K562 (cell line): ENCODE measurements around the gene MCM5. TPM values are rescaled to one million over a fixed set of nuclear protein-coding genes. Genes with fewer than 3 reads are reported as not detected.

ENCODE experiments used
- ATAC-seq: fragments of 200-7000 bp; cut with Tn5 transposase; 3 replicates; pipeline ENCODE4 v1.9.1; 2020; ENCODE audit warnings: moderate library complexity
- BruUV-seq: library from RNA; stranded (reverse); fragments of 400-500 nt; replicated peaks from 2 replicates; lab custom pipeline; 2021; lab: Mats Ljungman, UMichigan
- CTCF ChIA-PET: fragments of 300-600 bp; formaldehyde crosslinking; extraction: SDS; loops from one replicate; lab custom pipeline; 2021; ENCODE audit warnings: low intra/inter-chr PET ratio; lab: Yijun Ruan, JAX
- POLR2A ChIA-PET: fragments of 300-600, 350-650 bp; sonication (Branson Sonifier 250); formaldehyde crosslinking; extraction: SDS; loops from one replicate; lab custom pipeline; 2021; ENCODE audit warnings: antibody characterized with exemption, inconsistent platforms; lab: Yijun Ruan, JAX
- DNase-seq, 4 experiments: peaks; one replicate each; pipeline versions ENCODE4 v3.0.0 to v3.0.0-alpha.2; 2011 to 2018; ENCODE audit warnings: low spot score in 3 of 4, mixed read lengths in 3 of 4; ENCODE audit errors: extremely low read depth in 1 of 4
- FAIRE-seq: peaks from 2 replicates; lab custom pipeline; 2011; peaks lifted over from hg19 to GRCh38; lab: Jason Lieb, UNC
- H2AFZ ChIP-seq: 2 replicates; pipeline ENCODE4 v1.6.0; 2011; ENCODE audit warnings: low read depth, low read length, control low read depth, inconsistent platforms
- H3K27ac ChIP-seq: fragments of 200-600 bp; 3 replicates; pipeline ENCODE4 v1.8.0; 2011; ENCODE audit warnings: low read depth, mild to moderate bottlenecking, control low read depth, inconsistent platforms, low read length, moderate library complexity, mixed read lengths; ENCODE audit errors: extremely low read depth
- H3K27me3 ChIP-seq, 2 experiments: fragments of 300-600 bp in 1 of 2; 2 replicates in 1 of 2; 3 replicates in 1 of 2; pipeline versions ENCODE4 v1.6.0 to v1.8.0; 2011; ENCODE audit warnings: inconsistent platforms in 2 of 2, low read length in 2 of 2, mild to moderate bottlenecking in 1 of 2, mixed read lengths in 1 of 2, moderate library complexity in 1 of 2; ENCODE audit not compliant: control insufficient read depth in 2 of 2, insufficient read depth in 2 of 2
- H3K36me3 ChIP-seq: fragments of 300-600 bp; 3 replicates; pipeline ENCODE4 v1.8.0; 2011; ENCODE audit warnings: mild to moderate bottlenecking, low read length, inconsistent platforms; ENCODE audit not compliant: control insufficient read depth, insufficient read depth
- H3K4me1 ChIP-seq, 2 experiments: fragments of 200-600 bp in 1 of 2; replicated peaks in 1 of 2; 2 replicates in 1 of 2; 3 replicates in 1 of 2; pipeline versions ENCODE4 v1.5.1 to v1.8.0; 2011; ENCODE audit warnings: inconsistent platforms in 2 of 2, low read length in 2 of 2, mild to moderate bottlenecking in 1 of 2, mixed read lengths in 1 of 2, moderate library complexity in 1 of 2; ENCODE audit not compliant: control insufficient read depth in 2 of 2, insufficient read depth in 2 of 2
- H3K4me2 ChIP-seq: 2 replicates; pipeline ENCODE4 v1.6.1; 2011; ENCODE audit warnings: low read length, control low read depth, inconsistent platforms, mixed read lengths; ENCODE audit not compliant: insufficient read depth
- H3K4me3 ChIP-seq: fragments of 200-600 bp; sonication (generic), shearing (Covaris generic); 2 replicates; pipeline ENCODE4 v1.5.1; 2016; ENCODE audit warnings: control low read depth, inconsistent platforms
- H3K79me2 ChIP-seq: fragments of 200-600 bp; 3 replicates; pipeline ENCODE4 v1.8.0; 2011; ENCODE audit warnings: low read length, inconsistent platforms; ENCODE audit not compliant: control insufficient read depth, insufficient read depth
- H3K9ac ChIP-seq, 2 experiments: 2 replicates each; pipeline versions ENCODE4 v1.6.0 to v1.6.1; 2011; ENCODE audit warnings: low read depth in 2 of 2, low read length in 2 of 2, control low read depth in 1 of 2, inconsistent platforms in 1 of 2, mild to moderate bottlenecking in 1 of 2, mixed read lengths in 1 of 2; ENCODE audit not compliant: insufficient read depth in 1 of 2
- H3K9me1 ChIP-seq: one replicate; pipeline ENCODE4 v1.6.0; 2011; ENCODE audit warnings: inconsistent platforms, mild to moderate bottlenecking, low read length, moderate library complexity; ENCODE audit not compliant: control insufficient read depth, insufficient read depth
- H3K9me3 ChIP-seq: replicated peaks from 2 replicates; pipeline ENCODE4 v1.5.1; 2011; ENCODE audit warnings: low read depth, low read length, inconsistent platforms; ENCODE audit not compliant: control insufficient read depth, insufficient read depth
- H4K20me1 ChIP-seq: replicated peaks from 2 replicates; pipeline ENCODE4 v1.6.1; 2011; ENCODE audit warnings: low read length, inconsistent platforms, mixed read lengths; ENCODE audit not compliant: control insufficient read depth, insufficient read depth
- LEF1 ChIP-seq: fragments of 450-650 bp; IDR thresholded peaks from 2 replicates; pipeline ENCODE4 v1.6.1; 2016; ENCODE audit warnings: mild to moderate bottlenecking
- MEF2D ChIP-seq: conservative IDR thresholded peaks from 2 replicates; pipeline ENCODE4 v1.6.1; 2016; ENCODE audit warnings: low read depth, missing genetic modification characterization, missing compliant biosample characterization
- RAD51 ChIP-seq: fragments of 450-650 bp; IDR thresholded peaks from 2 replicates; pipeline ENCODE4 v1.7.1; 2016; ENCODE audit warnings: low read depth, mild to moderate bottlenecking, borderline replicate concordance
- RUNX1 ChIP-seq: sonication (generic); IDR thresholded peaks from 2 replicates; pipeline ENCODE4 v1.6.1; 2016; ENCODE audit warnings: antibody characterized with exemption, low read depth
- SMARCA5 ChIP-seq: fragments of 450-650 bp; IDR thresholded peaks from 2 replicates; pipeline ENCODE4 v1.6.1; 2016
- SNRNP70 ChIP-seq: fragments of 200-400 bp; formaldehyde crosslinking; optimal IDR thresholded peaks from 2 replicates; pipeline ENCODE3; 2017; ENCODE audit warnings: low read depth, low read length
- TOE1 ChIP-seq, 2 experiments: fragments of 450-650 bp in 1 of 2; sonication (generic) in 1 of 2; formaldehyde crosslinking in 1 of 2; IDR thresholded peaks; 2 replicates each; pipeline versions ENCODE4 v1.7.1 to v1.8.0; 2016 to 2022; ENCODE audit warnings: borderline replicate concordance in 2 of 2, mild to moderate bottlenecking in 2 of 2, antibody characterized with exemption in 1 of 2, inconsistent platforms in 1 of 2, low read depth in 1 of 2, missing genetic modification reagents in 1 of 2, moderate library complexity in 1 of 2
- ZNF668 ChIP-seq: fragments of 250-450 bp; sonication (Bioruptor Pico); IDR thresholded peaks from 2 replicates; pipeline ENCODE4 v1.8.0; 2022; ENCODE audit warnings: mild to moderate bottlenecking, inconsistent platforms
- WGBS: fragments of 100-300 bp; shearing (Covaris generic); methylation state at CpG from one replicate; pipeline ENCODE4 v1.1.6; 2016; ENCODE audit warnings: low coverage, mixed read lengths; ENCODE audit not compliant: insufficient coverage; ENCODE audit errors: missing lambda C conversion rate; 5-methylcytosine and 5-hydroxymethylcytosine counted together
- in situ Hi-C: fragments of 300-500 bp; cut with MboI; formaldehyde crosslinking; loops from 4 replicates; pipeline ENCODE4 v1.15.0; 2018; ENCODE audit warnings: inconsistent platforms, mixed read lengths
- intact Hi-C: fragments of 100-400 bp; cut with micrococcal nuclease; formaldehyde crosslinking; loops from 2 replicates; pipeline ENCODE4 v1.14.2; 2022
- polyA plus RNA-seq, 8 experiments: library from polyadenylated mRNA; depleted of rRNA in 4 of 8; stranded (reverse) in 5 of 8; unstranded in 3 of 8; fragments of >200 nt; fragmentation: Nextera tagmentation in 2 of 8; fragmentation: Illumina TruSeq in 1 of 8; extraction: Ambion mirVana in 2 of 8; extraction: Trizol in 1 of 8; gene quantifications; 2 replicates each; pipeline versions ENCODE4 v1.2.1 to v1.2.3, GENCODE V29; 2011 to 2014; ENCODE audit warnings: inconsistent platforms in 1 of 8, missing spikeins in 1 of 8
- total RNA-seq, 7 experiments: library from RNA; depleted of rRNA in 6 of 7; stranded (reverse); fragments of >200 nt in 6 of 7; fragmentation: Illumina TruSeq in 2 of 7; extraction: Trizol in 2 of 7; gene quantifications; 2 replicates each; pipeline versions ENCODE4 v1.2.1 to v1.2.3, GENCODE V29; 2011 to 2021; ENCODE audit warnings: low replicate concordance in 1 of 7
- TF ChIP-seq, protein P1 (sequence below): sonication (generic); formaldehyde crosslinking; IDR thresholded peaks from 2 replicates; pipeline ENCODE4 v1.9.0; 2022; ENCODE audit warnings: mild to moderate bottlenecking, missing genetic modification reagents
- TF ChIP-seq, protein P2 (sequence below): fragments of 450-650 bp; formaldehyde crosslinking; IDR thresholded peaks from 2 replicates; pipeline ENCODE4 v1.4.0; 2020; ENCODE audit warnings: mild to moderate bottlenecking, mixed read lengths
- TF ChIP-seq, protein P3 (sequence below), 2 experiments: fragments of 450-650 bp; formaldehyde crosslinking in 1 of 2; IDR thresholded peaks; 2 replicates each; pipeline versions ENCODE4 v1.4.0 to v1.6.1; 2014 to 2020; ENCODE audit warnings: mild to moderate bottlenecking in 2 of 2, borderline replicate concordance in 1 of 2, low read depth in 1 of 2

Gene MCM5
- total and polyA plus RNA-seq, 9 of the 15 experiments (the other 6 are each of a cell fraction or from before 2014, with no cell fraction given) = 5.6 to 180 (median 66.1) TPM

DNA sequence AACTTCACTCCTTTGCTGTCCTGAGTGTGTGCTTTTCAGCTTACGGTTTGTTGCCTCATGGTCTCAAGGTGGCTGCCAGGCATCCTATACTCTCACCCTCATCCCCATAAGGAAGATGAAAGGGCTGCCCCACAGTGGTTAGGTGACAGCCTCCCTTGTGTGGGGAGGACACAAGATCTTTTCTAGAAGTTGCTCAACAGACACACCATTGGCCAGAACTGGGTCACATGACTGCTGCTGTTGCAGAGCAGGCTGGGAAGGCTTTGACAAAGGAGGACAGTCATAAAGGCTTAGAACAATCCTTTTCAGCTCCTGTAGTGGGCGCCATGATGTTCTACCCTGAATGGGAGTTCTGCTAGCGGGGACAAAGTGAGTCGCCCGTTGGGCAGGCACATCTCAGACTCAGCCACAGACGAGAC lies 71.0 kb downstream of the MCM5 start:
- no peaks in the 10 kb centered on the region for H3K79me2 ChIP-seq
- intact Hi-C loops = no loop called here
- H3K4me3 ChIP-seq = no peak overlapping the region
- peaks cover 2% of the 10 kb centered on the region; the same call in 1 of the 2 replicates for H3K9me3 ChIP-seq
- no peak for FAIRE-seq
- no peak overlapping the region for H3K4me2 ChIP-seq
- WGBS = 25% methylated on average over 6 of the region's 6 CpGs
- no peak overlapping the region for H2AFZ ChIP-seq
- H3K9ac ChIP-seq = no peak overlapping the region
- peaks cover 0 to 3% of the 10 kb centered on the region in 2 experiments; a peak in 2 of 5 replicates for H3K4me1 ChIP-seq
- ChIA-PET CTCF (no interaction called here), POLR2A (interaction anchor here (0.6 to 0.9 kb wide), 2 partner anchors 14 to 268 kb away, joined by 3 read pairs; no protein-coding TSS in a partner anchor)
- no peaks in the 10 kb centered on the region for H3K36me3 ChIP-seq
- BruUV-seq = no TSS peak
- in situ Hi-C loops = no loop called here
- DNase-seq = peak in 3 of 4 experiments; percentile 10 to 47 (median 38)
- H3K9me1 ChIP-seq = no peaks in the 10 kb centered on the region
- ATAC-seq = peak; percentile 73
- no peaks in the 10 kb centered on the region for H3K27me3 ChIP-seq
- no peaks in the 10 kb centered on the region for H4K20me1 ChIP-seq
- H3K27ac ChIP-seq = no peak overlapping the region
- TF ChIP-seq ZNF668 (CRISPR knock-in tag) = no peak
- peak; percentile 61; the same call in 1 of the 2 replicates for TF ChIP-seq TOE1 (IDR thresholded peaks at IDR 0.05; ENCODE audit: borderline replicate concordance)
- no peak for TF ChIP-seq TOE1 (CRISPR knock-in tag; IDR thresholded peaks at IDR 0.05; ENCODE audit: borderline replicate concordance, low read depth)
- TF ChIP-seq, protein P1, sequence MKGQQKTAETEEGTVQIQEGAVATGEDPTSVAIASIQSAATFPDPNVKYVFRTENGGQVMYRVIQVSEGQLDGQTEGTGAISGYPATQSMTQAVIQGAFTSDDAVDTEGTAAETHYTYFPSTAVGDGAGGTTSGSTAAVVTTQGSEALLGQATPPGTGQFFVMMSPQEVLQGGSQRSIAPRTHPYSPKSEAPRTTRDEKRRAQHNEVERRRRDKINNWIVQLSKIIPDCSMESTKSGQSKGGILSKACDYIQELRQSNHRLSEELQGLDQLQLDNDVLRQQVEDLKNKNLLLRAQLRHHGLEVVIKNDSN = peak; percentile 73
- no peak for TF ChIP-seq LEF1
- TF ChIP-seq RUNX1 = no peak
- TF ChIP-seq, protein P2, sequence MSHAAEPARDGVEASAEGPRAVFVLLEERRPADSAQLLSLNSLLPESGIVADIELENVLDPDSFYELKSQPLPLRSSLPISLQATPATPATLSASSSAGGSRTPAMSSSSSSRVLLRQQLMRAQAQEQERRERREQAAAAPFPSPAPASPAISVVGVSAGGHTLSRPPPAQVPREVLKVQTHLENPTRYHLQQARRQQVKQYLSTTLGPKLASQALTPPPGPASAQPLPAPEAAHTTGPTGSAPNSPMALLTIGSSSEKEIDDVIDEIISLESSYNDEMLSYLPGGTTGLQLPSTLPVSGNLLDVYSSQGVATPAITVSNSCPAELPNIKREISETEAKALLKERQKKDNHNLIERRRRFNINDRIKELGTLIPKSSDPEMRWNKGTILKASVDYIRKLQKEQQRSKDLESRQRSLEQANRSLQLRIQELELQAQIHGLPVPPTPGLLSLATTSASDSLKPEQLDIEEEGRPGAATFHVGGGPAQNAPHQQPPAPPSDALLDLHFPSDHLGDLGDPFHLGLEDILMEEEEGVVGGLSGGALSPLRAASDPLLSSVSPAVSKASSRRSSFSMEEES (CRISPR knock-in tag) = peak; percentile 51
- TF ChIP-seq MEF2D (tag) = no peak
- TF ChIP-seq SMARCA5 = peak; percentile 60; the same call in 1 of the 2 replicates
- TF ChIP-seq, protein P3, sequence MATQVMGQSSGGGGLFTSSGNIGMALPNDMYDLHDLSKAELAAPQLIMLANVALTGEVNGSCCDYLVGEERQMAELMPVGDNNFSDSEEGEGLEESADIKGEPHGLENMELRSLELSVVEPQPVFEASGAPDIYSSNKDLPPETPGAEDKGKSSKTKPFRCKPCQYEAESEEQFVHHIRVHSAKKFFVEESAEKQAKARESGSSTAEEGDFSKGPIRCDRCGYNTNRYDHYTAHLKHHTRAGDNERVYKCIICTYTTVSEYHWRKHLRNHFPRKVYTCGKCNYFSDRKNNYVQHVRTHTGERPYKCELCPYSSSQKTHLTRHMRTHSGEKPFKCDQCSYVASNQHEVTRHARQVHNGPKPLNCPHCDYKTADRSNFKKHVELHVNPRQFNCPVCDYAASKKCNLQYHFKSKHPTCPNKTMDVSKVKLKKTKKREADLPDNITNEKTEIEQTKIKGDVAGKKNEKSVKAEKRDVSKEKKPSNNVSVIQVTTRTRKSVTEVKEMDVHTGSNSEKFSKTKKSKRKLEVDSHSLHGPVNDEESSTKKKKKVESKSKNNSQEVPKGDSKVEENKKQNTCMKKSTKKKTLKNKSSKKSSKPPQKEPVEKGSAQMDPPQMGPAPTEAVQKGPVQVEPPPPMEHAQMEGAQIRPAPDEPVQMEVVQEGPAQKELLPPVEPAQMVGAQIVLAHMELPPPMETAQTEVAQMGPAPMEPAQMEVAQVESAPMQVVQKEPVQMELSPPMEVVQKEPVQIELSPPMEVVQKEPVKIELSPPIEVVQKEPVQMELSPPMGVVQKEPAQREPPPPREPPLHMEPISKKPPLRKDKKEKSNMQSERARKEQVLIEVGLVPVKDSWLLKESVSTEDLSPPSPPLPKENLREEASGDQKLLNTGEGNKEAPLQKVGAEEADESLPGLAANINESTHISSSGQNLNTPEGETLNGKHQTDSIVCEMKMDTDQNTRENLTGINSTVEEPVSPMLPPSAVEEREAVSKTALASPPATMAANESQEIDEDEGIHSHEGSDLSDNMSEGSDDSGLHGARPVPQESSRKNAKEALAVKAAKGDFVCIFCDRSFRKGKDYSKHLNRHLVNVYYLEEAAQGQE (IDR thresholded peaks at IDR 0.05; ENCODE audit: borderline replicate concordance) = no peak
- TF ChIP-seq, protein P3 (CRISPR knock-in tag; IDR thresholded peaks at IDR 0.05; ENCODE audit: low read depth) = no peak
- peak; percentile 67; the same call in 1 of the 2 replicates for TF ChIP-seq RAD51
- no peak for TF ChIP-seq SNRNP70
